IPS DF 4.7 (cell line): ENCODE measurements around the gene C17orf67.
"Not testable (repeated sequence)": the region's sequence is repeated elsewhere in the genome, so short reads cannot be mapped to it uniquely, and the experiment has no call there.

ENCODE experiments used
- DNase-seq: peaks from one replicate; pipeline ENCODE4 v3.0.0-alpha.2; 2013; ENCODE audit warnings: low spot score; ENCODE audit errors: extremely low read depth

Gene C17orf67

DNA sequence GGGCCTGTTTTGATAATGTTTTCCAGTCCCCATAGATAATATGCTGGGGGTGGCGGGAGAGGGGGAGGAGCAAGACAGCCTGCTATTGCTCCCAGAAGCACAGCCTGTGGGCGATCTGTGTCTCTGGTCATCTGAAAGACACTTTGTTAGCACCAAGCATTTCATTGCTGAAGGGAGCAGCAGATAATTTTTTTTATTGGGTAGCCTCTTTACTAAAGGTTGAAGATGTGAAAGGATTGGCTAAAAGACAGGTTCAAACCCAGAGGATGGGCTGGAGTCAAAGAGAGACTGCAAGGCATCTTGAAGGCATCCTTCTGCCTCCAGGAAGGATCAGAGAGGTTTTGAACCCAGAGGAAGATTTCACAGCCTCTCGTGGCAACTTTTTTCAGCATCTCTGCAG lies 60.6 kb downstream of the C17orf67 start:
- no peak for DNase-seq

DNA sequence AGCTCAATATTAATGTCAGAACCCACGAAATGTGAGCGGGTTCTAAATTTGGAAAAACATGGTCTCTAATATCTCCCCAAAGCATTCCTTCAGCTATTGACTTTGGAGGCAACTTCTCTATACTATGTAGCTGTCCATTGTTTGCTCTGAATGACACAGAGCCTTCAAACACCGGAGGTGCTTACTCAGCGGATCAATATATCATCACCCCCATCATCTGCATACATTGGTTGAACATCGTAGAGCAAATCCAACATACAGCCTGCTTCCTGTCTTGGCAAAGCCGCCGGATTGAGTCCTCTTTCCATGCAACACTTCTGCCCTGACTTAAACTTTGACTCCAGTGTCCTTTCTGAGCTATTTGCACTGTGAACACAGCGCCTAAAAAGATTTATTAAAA lies 61.3 kb downstream of the C17orf67 start:
- no peak for DNase-seq

DNA sequence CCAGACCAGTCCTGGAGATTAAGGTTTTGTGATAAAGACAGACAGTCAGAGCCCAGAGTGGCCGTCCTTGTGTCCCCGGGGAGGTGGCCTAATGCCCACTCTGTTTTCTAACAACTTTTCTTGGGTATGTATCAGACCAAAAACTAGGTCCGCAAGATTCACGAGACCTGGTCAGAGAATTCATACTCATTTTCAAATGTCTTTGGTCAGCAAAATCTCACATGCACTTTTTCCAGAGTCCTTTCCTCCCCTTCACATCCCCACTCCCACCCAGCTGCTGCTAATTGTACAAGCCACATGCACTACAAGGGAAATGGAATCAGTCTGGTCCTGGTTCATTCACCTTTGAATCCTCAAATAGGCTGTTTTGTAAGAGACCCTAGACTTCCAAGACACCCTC lies 61.7 kb downstream of the C17orf67 start:
- no peak for DNase-seq

GRCh38 chr17:56771563-56771962 lies 62.2 kb downstream of the C17orf67 start:
- DNase-seq, result no peak

DNA sequence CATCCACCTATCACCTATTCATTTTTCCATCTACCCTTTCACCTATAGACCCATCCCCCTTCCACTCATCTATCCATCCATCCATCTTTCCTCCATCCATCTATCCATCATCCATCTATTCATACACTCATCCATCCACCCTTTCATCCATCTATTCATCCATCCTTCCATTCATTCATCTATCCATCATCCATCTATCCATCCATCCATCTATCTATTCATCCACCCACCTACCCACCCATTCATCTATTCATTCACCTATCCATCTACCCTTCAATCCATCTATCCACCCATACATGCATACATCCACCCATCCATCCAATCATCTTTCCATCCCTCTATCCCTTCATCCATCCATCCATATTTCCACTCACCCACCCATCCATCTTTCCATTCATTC lies 63.3 kb downstream of the C17orf67 start:
- no peak for DNase-seq

DNA sequence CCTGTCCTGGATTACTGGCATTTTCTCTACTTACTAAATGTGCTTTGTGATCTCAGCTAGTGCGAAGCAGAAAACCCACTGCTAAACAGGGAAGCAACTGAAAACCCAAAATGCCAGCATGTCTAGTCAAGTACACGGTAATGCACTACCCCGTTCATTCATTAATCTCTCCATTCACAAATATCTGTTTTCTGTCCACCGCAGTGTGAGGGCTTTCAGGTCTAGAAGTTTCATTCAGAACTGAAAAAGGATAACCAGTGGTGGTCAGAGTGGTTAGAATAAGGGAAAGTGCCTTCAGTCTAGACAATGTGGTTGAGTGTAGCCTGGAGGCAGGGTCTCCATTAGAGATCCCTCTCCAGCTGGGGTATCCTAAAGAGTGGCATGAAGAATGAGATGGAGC lies 68.3 kb downstream of the C17orf67 start:
- no peak for DNase-seq

DNA sequence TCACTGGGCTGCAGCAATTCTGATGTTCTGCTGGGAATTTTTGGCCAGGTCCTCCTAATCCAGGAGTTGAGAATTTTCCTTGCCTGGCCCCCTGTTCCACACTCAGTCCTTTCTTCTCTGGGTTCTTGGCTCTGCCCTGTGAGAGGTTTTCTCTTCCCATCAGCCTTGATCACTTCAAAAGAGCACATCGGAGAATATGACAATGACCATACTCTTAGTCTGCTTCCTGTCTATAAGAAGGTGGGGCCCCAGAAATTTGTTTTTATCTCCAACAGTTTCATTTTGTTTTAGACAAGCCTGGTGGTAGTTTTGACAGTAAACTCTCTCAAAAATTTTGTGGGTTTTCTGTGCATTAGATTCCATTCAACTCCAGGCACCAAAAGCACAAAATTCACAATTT lies 70.7 kb downstream of the C17orf67 start:
- DNase-seq, result no peak

DNA sequence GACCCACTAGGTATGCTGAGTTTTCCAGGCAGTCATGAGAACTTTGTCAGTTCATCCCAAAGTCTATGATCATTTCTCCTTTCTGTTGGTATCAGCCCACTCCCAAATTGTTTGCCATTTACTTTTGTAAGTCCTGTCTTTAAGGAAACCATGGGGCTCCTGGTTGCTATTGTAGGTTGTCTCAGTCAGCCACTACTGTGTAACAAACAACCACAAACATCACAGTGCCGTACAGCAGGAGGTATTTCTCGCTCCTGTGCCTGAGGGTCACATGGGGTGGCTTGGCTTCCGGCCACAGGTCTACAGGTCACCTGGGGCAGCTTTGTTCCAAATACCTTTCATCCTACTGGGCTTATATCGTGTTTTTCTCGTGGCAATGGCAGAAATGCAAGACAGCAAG lies 71.6 kb downstream of the C17orf67 start:
- DNase-seq, result no peak

- DNase-seq, result no peak
Observed at GRCh38 chr17:56761387-56761786, 72.3 kb downstream of the C17orf67 start.

DNA sequence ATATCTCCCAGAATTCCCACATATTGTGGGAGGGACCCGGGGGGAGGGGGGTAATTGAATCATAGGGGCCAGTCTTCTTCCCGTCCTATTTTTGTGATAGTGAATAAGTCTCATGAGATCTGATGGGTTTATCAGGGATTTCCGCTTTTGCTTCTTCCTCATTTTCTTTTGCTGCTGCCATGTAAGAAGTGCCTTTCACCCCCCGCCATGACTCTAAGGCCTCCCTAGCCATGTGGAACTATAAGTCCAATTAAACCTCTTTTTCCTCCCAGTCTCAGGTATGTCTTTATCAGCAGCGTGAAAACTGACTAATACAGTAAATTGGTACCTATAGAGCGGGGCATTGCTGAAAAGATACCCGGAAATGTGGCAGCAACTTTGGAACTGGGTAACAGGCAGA lies 76.1 kb downstream of the C17orf67 start:
- DNase-seq, result not testable (repeated sequence)

- no peak for DNase-seq
Observed at GRCh38 chr17:56756536-56756935, 77.2 kb downstream of the C17orf67 start.

DNA sequence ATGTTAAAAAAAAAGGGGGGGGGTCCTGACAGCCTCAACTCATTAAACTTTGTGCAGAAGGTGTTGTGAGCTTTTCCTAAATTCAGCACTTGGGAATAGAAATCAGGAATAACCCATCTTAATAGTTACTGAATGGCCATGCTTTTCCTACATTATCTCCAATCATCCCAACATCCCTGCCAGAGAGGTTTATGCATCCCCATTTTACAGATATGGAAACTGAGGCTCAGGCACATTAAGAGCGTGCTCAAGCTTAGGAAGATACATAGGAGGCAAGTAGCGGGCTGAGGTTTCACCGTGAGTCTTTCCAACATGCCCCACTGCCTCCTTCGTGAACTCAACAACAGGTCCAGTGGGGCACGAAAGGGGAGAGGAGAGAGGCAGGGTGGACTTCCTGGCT lies 78.4 kb downstream of the C17orf67 start:
- no peak for DNase-seq

GRCh38 chr17:56754523-56755208 lies 79.1 kb downstream of the C17orf67 start:
- no peak for DNase-seq

DNA sequence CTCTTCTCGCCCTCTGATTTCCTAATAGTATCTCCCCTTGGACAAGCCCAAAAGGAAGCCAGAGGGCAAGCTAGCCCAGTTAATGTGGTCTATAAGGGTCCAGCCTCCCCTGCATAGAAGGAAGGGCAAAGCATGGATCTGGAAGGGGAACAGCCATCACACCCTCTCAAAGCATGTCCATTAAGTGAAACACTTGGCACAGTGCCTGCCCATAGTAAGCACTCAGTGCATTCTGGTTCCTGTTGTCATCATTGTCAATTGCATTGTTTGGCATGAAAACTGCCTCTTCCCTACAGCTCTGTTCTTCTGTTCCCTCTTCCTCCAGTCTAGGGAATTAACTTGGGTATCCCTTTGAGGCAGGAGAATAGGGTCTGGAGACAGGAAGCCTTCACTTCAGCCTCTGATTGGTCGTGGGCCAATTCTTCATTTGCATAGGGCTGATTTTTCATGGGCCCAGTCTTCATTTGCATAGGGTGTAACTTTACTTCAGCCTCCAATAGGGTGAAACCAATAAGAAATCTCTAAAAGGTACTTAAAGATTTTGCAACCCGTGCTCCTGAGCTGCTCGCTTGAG lies 81.4 kb downstream of the C17orf67 start:
- no peak for DNase-seq

GRCh38 chr17:56751145-56751738 lies 82.5 kb downstream of the C17orf67 start:
- DNase-seq, result no peak

DNA sequence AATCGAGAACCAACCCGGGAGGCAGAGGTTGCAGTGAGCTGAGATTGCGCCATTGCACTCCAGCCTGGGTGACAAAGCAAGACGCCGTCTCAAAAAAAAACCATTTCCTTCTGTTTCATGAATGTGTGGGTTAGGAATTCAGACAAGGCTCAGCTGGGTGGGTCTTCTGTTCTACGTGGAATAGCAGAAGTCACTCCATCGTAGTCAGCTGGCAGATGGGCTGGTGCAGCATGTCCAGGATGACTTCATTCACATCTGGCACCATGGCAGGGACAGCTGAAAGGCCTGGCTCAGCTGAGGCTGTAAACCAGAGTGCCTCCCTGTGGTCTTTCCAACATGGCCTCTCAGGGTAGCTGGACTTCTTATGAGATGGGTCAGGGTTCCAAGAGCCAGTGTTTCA lies 89.0 kb downstream of the C17orf67 start:
- DNase-seq, result no peak

- no peak for DNase-seq
Observed at GRCh38 chr17:56742601-56743000, 91.1 kb downstream of the C17orf67 start.
